ENCODE results near the gene USP16.
"Not testable (repeated sequence)": the region's sequence is repeated elsewhere in the genome, so short reads cannot be mapped to it uniquely, and the experiment has no call there.

Gene USP16

GRCh38 chr21:29024474-29025327, at the start of gene USP16:
Gene USP16, plus strand, starts transcription at chr21:29024668. Its CDS starts 3,246 bp downstream, at chr21:29027914.
- peak; percentile 98 for DNase-seq (ENCODE audit: low spot score)

GRCh38 chr21:28975397-28975796, 49.1 kb upstream of the USP16 start:
- DNase-seq (ENCODE audit: low spot score) = no peak

GRCh38 chr21:28979092-28979491, 45.4 kb upstream of the USP16 start:
- DNase-seq (ENCODE audit: low spot score) = no peak

DNA sequence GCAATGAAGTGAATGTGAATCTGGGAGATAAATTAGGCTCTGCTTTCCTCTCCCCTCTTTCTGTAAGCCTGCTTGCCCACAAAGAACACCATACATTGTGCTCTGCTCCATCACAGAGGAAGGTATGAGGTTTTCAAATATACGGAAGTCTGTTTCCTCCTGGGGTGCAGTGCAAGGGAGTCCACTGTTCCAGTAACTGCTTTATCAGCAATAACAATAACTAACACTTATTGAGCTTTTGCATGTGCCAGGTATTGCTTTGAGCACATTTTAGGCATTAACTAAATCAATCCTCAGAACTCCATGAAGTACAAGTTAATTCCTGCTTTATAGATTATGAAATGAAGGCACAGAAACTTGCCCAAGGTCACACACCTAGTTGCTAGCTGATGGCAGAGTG, 41.8 kb upstream of the USP16 start:
- DNase-seq (ENCODE audit: low spot score) = no peak

DNA sequence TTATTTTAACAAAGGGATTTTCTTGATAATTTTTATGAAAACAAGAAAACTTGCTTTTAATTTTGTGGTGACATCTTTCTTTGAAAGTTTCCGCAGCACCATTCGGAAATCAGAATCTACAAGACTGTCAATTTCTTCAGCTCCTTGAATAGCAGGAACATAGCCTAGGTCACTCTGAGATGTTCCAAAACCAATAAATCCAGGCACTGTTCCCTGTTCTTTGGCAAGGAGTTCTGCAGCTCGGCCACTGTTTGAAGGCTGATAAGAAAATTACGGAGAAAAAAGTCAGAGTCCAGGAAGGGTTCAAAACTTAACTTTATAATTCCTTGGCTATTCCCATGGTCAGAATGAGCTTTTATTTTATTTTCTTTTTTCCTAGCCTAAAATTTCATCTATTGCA, 37.8 kb upstream of the USP16 start:
- DNase-seq (ENCODE audit: low spot score) = no peak

DNA sequence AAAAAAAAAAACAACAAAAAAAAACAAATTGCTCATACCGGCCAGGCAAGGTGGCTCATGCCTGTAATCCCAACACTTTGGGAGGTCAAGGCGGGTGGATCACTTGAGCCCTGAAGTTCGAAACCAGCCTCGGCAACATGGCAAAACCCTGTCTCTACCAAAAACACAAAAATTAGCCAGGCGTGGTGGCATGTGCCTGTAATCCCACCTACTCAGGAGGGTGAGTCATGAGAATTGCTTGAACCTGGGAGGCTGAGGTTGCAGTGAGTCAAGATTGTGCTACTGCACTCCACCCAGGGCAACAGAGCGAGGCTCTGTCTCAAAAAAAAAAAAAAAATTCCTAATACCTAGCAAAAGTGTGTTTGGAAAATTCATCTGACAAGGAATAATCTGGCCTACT, 36.3 kb upstream of the USP16 start:
- not testable (repeated sequence) for DNase-seq (ENCODE audit: low spot score)

- no peak for DNase-seq (ENCODE audit: low spot score)
These were observed 32.5 kb upstream of the USP16 start for GRCh38 chr21:28991861-28992525.

GRCh38 chr21:28992526-28993292, 31.8 kb upstream of the USP16 start, which contains the start of gene LTN1:
Gene LTN1, minus strand, starts transcription at chr21:28992877. Its CDS starts 72 bp downstream, at chr21:28992805.
- DNase-seq (ENCODE audit: low spot score) = peak; percentile 98

GRCh38 chr21:28993293-28993629, 31.2 kb upstream of the USP16 start:
- no peak for DNase-seq (ENCODE audit: low spot score)

DNA sequence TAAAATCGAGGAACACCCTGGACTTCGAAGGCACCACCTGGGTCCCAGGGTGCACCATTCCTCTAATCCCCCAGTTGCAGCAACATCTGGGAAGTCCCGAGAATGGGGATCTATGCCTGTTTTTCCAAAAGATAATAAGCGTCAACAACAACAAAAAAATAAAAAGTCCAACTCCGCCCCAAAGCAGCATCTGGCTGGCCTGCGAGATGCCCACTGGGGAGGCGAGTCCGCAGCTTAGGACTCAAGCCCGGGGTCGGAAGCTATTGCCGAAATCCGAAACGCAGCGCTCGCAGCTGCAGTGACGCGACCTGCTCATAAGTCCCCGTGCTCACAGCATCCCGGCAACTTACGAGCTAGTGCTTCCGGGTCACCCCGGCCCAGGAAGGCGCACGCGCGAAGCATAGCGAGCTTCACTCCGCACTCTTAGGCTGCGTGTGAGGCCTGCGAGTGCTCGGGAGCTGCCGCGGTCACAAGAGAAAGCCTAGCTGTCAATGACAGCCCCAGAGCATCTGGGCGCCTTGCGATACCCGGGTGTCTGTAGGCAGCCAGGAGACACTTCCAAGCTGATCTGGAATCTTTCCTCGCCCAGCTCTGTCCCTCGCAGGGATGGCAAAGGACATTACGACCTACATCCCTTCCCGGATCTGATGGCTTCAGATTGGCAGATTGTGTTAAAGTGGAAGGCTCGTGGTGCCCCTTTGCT, 21.9 kb upstream of the USP16 start:
- peak; percentile 97 for DNase-seq (ENCODE audit: low spot score)

DNA sequence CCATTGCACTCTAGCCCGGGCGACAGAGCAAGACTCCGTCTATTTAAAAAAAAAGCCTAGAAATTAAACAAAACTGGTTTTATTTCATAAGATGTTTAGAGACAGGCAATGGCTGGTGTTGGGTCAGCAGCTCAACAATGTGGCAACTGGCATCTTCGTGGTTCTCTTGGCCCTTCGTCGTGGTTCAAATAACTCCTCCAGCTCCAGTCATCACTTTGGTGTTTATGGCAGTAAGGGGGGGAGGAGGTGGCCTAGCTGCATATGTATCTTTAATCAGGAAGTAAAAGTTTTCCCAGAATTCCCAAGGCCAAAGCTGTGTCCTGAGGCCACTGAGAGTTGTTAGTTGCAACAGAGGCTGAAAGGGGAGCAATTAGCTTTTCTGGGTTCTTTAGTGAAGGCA, 18.8 kb upstream of the USP16 start:
- no peak for DNase-seq (ENCODE audit: low spot score)

GRCh38 chr21:29007135-29007534, 17.3 kb upstream of the USP16 start:
- DNase-seq (ENCODE audit: low spot score) = no peak

GRCh38 chr21:29007810-29008209, 16.7 kb upstream of the USP16 start:
- peak; percentile 22 for DNase-seq (ENCODE audit: low spot score)

- no peak for DNase-seq (ENCODE audit: low spot score)
These were observed 16.1 kb upstream of the USP16 start for GRCh38 chr21:29008367-29008766.

GRCh38 chr21:29011236-29011635, 13.2 kb upstream of the USP16 start:
- not testable (repeated sequence) for DNase-seq (ENCODE audit: low spot score)

DNA sequence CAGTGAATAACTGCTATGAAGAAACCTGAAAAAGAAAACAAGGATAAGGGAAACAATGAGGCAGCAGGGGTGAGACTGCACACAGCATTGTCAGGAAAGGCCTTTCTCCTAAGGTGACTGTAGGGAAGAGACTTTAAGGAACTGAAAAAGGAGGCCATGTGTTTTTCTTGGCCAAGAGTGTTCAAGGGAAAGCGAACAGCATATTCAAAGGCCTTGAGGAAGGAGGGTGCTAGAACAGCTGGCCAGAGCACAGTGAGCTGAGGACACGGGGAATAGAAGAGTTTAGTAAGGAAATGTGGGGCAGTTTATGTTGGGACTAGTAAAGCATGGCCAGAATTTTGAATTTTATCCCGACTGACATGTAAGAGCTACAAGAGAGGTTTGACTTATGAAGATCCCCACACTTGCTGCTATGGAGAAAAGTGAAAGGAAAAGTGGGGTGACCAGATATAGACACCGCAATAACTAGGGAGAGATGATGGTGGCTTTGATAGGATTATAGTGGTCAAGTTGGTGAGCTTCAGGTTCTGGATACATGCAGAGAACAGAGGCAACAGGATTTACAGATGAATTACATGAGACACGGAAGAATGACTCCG, 6.7 kb upstream of the USP16 start:
- DNase-seq (ENCODE audit: low spot score) = no peak

GRCh38 chr21:29018540-29018939, 5.9 kb upstream of the USP16 start:
- peak; percentile 23 for DNase-seq (ENCODE audit: low spot score)

- no peak for DNase-seq (ENCODE audit: low spot score)
These were observed 2.3 kb upstream of the USP16 start for GRCh38 chr21:29022166-29022565.

GRCh38 chr21:29025328-29025713, 853 bp downstream of the USP16 start:
- no peak for DNase-seq (ENCODE audit: low spot score)

- no peak for DNase-seq (ENCODE audit: low spot score)
These were observed 5.1 kb downstream of the USP16 start for GRCh38 chr21:29029524-29029923.

GRCh38 chr21:29030909-29031308, 6.4 kb downstream of the USP16 start:
- DNase-seq (ENCODE audit: low spot score) = no peak

- no peak for DNase-seq (ENCODE audit: low spot score)
These were observed 8.8 kb downstream of the USP16 start for GRCh38 chr21:29033301-29033700.

All from AG08396 (cell line).